ENCODE measurements around the gene CDH22. TPM values are rescaled to one million over a fixed set of nuclear protein-coding genes. Genes with fewer than 3 reads are reported as not detected.

CDH22 gene
- total and polyA plus RNA-seq, 9 of the 15 experiments (the other 6 are each of a cell fraction or from before 2014, with no cell fraction given) = 0.07 to 0.08 TPM; not detected in 7

GRCh38 chr20:46312075-46312944 lies 4.0 kb upstream of the CDH22 start (continued):
- TF ChIP-seq CCAR2 (IDR thresholded peaks at IDR 0.05; ENCODE audit: low read depth, low read length) = no peak
- TF ChIP-seq ARID4B (CRISPR knock-in tag; IDR thresholded peaks at IDR 0.05) = no peak
- TF ChIP-seq BDP1 (IDR thresholded peaks at IDR 0.05; ENCODE audit: insufficient read depth, insufficient read length) = no peak
- TF ChIP-seq FUS (optimal IDR thresholded peaks at IDR 0.05; ENCODE audit: low read depth, low read length) = no peak
- TF ChIP-seq ZBTB1 (CRISPR knock-in tag; IDR thresholded peaks at IDR 0.05; ENCODE audit: borderline replicate concordance, low read depth) = no peak
- TF ChIP-seq ZNF408 (CRISPR knock-in tag; IDR thresholded peaks at IDR 0.05; ENCODE audit: low read depth) = no peak
- TF ChIP-seq HEY1 (CRISPR knock-in tag; IDR thresholded peaks at IDR 0.05; ENCODE audit: borderline replicate concordance) = no peak
- no peak for TF ChIP-seq E2F3 (CRISPR knock-in tag; IDR thresholded peaks at IDR 0.05)
- no peak for TF ChIP-seq ZNF143 (CRISPR knock-in tag; IDR thresholded peaks at IDR 0.05)
- no peak for TF ChIP-seq ZFP30 (CRISPR knock-in tag; IDR thresholded peaks at IDR 0.05; ENCODE audit: borderline replicate concordance)
- TF ChIP-seq BCLAF1 (IDR thresholded peaks at IDR 0.05; ENCODE audit: borderline replicate concordance in 1 of 2, control insufficient read depth in 1 of 2, low read depth in 2 of 2, low read length in 1 of 2) = no peak
- no peak for TF ChIP-seq HCFC1 (IDR thresholded peaks at IDR 0.05; ENCODE audit: low read depth, low read length)
- TF ChIP-seq, protein P1, sequence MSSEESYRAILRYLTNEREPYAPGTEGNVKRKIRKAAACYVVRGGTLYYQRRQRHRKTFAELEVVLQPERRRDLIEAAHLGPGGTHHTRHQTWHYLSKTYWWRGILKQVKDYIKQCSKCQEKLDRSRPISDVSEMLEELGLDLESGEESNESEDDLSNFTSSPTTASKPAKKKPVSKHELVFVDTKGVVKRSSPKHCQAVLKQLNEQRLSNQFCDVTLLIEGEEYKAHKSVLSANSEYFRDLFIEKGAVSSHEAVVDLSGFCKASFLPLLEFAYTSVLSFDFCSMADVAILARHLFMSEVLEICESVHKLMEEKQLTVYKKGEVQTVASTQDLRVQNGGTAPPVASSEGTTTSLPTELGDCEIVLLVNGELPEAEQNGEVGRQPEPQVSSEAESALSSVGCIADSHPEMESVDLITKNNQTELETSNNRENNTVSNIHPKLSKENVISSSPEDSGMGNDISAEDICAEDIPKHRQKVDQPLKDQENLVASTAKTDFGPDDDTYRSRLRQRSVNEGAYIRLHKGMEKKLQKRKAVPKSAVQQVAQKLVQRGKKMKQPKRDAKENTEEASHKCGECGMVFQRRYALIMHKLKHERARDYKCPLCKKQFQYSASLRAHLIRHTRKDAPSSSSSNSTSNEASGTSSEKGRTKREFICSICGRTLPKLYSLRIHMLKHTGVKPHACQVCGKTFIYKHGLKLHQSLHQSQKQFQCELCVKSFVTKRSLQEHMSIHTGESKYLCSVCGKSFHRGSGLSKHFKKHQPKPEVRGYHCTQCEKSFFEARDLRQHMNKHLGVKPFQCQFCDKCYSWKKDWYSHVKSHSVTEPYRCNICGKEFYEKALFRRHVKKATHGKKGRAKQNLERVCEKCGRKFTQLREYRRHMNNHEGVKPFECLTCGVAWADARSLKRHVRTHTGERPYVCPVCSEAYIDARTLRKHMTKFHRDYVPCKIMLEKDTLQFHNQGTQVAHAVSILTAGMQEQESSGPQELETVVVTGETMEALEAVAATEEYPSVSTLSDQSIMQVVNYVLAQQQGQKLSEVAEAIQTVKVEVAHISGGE (CRISPR knock-in tag; IDR thresholded peaks at IDR 0.05) = no peak
- no peak for TF ChIP-seq ETV6 (IDR thresholded peaks at IDR 0.05; ENCODE audit: borderline replicate concordance in 1 of 2, low read depth in 2 of 2, low read length in 1 of 2)
- TF ChIP-seq ETV6 (CRISPR knock-in tag; IDR thresholded peaks at IDR 0.05; ENCODE audit: borderline replicate concordance) = no peak
